Activated T-helper 17 cell treated with anti-CD3 and anti-CD28 coated beads, Interleukin-2, amount 50 U/mL, for 72 hours (primary cell): Measurements from ENCODE around the gene ADGRG3. TPM values are rescaled to one million over a fixed set of nuclear protein-coding genes. Genes with fewer than 3 reads are reported as not detected.

Experiments
- ATAC-seq: fragments of 150-1000 bp; cut with Tn5 transposase; replicated peaks from 2 replicates; pipeline ENCODE4 v1.10.0; 2021; ENCODE audit warnings: mild to moderate bottlenecking, moderate library complexity
- H3K27ac Mint-ChIP-seq: one replicate; pipeline ENCODE4 v1.8.0; 2022; ENCODE audit warnings: mixed read lengths
- H3K27me3 Mint-ChIP-seq: one replicate; pipeline ENCODE4 v1.8.0; 2022; ENCODE audit warnings: mixed read lengths
- H3K36me3 Mint-ChIP-seq: one replicate; pipeline ENCODE4 v1.8.0; 2022; ENCODE audit warnings: low read depth, mild to moderate bottlenecking, mixed read lengths
- H3K4me1 Mint-ChIP-seq: one replicate; pipeline ENCODE4 v1.8.0; 2022; ENCODE audit warnings: mixed read lengths
- H3K4me3 Mint-ChIP-seq: one replicate; pipeline ENCODE4 v1.8.0; 2022; ENCODE audit warnings: mild to moderate bottlenecking, mixed read lengths
- H3K9me3 Mint-ChIP-seq: one replicate; pipeline ENCODE4 v1.8.0; 2022; ENCODE audit warnings: mixed read lengths
- total RNA-seq, 2 donors: library from RNA; stranded (reverse); gene quantifications; one replicate each; pipeline ENCODE4 v1.2.3, GENCODE V29; 2022

ADGRG3 gene
- total RNA-seq, 2 donors from 2014 or later = not detected

- no peaks in the 10 kb centered on the region for H3K27me3 Mint-ChIP-seq
- no peak for ATAC-seq
- no peaks in the 10 kb centered on the region for H3K4me1 Mint-ChIP-seq
- H3K27ac Mint-ChIP-seq = no peak overlapping the region
- H3K4me3 Mint-ChIP-seq = no peak overlapping the region
- H3K9me3 Mint-ChIP-seq = no peaks in the 10 kb centered on the region
- H3K36me3 Mint-ChIP-seq = no peaks in the 10 kb centered on the region
These were observed 15.8 kb downstream of the ADGRG3 start for GRCh38 chr16:57683636-57684545.

DNA sequence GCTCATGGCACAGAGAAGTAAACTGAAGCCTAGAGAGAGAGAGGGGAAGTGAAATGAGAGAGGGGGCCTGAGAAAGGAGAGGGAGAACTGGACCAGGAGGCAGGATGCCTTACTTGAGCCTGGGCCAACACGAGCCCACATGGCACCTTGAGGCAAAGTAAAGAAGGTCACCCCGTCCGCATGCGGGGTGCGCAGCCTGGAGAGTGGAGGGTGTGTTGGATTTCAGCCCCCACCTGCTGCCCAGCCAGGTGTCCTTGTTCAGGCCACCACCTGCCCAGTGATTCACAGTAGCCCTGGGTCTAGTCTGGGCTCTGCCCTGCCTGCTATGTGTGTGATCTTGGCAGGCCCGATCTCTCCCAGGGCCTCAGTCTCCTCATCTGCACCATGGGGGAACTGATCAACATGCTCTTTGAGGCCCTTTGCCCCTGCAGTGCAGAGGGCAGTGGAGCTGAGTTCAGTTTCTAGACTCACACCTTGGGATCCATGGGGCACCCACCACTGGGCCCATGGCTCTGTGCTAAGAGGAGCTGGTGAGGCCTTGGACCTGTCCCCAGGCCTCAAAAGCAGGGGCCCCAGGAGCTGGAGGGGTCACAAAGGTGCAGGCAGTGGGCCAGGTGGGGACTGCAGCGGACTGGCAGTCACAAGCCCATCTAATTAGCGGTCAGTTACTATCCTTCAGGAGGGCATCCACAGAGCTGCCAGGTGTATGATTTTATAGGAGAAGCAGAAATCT, 16.7 kb downstream of the ADGRG3 start:
- ATAC-seq = no peak
- Mint-ChIP-seq H3K27me3 (no peaks in the 10 kb centered on the region), H3K36me3 (no peaks in the 10 kb centered on the region), H3K9me3 (no peaks in the 10 kb centered on the region), H3K4me3 (no peak overlapping the region), H3K4me1 (peaks cover 3% of the 10 kb centered on the region), H3K27ac (no peak overlapping the region)

DNA sequence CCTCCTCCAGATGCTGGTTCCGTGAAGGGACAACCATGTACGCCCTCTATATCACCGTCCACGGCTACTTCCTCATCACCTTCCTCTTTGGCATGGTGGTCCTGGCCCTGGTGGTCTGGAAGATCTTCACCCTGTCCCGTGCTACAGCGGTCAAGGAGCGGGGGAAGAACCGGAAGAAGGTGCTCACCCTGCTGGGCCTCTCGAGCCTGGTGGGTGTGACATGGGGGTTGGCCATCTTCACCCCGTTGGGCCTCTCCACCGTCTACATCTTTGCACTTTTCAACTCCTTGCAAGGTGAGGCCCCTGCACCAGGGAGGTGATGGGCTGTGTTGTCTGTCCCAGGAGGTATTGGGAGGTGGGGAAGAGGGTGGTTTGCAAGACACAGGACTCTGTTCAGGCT, 17.5 kb downstream of the ADGRG3 start:
- H3K9me3 Mint-ChIP-seq = no peaks in the 10 kb centered on the region
- no peak for ATAC-seq
- no peaks in the 10 kb centered on the region for H3K27me3 Mint-ChIP-seq
- peaks cover 3% of the 10 kb centered on the region for H3K4me1 Mint-ChIP-seq
- H3K4me3 Mint-ChIP-seq = no peak overlapping the region
- no peaks in the 10 kb centered on the region for H3K36me3 Mint-ChIP-seq
- no peak overlapping the region for H3K27ac Mint-ChIP-seq

GRCh38 chr16:57686577-57686976, 18.5 kb downstream of the ADGRG3 start:
- H3K27me3 Mint-ChIP-seq = no peaks in the 10 kb centered on the region
- ATAC-seq = no peak
- H3K4me3 Mint-ChIP-seq = no peak overlapping the region
- H3K36me3 Mint-ChIP-seq = no peaks in the 10 kb centered on the region
- no peak overlapping the region for H3K27ac Mint-ChIP-seq
- no peaks in the 10 kb centered on the region for H3K9me3 Mint-ChIP-seq
- peaks cover 3% of the 10 kb centered on the region for H3K4me1 Mint-ChIP-seq

- no peak overlapping the region for H3K27ac Mint-ChIP-seq
- peaks cover 2% of the 10 kb centered on the region for H3K27me3 Mint-ChIP-seq
- H3K36me3 Mint-ChIP-seq = no peaks in the 10 kb centered on the region
- H3K4me3 Mint-ChIP-seq = no peak overlapping the region
- ATAC-seq = no peak
- H3K4me1 Mint-ChIP-seq = peaks cover 3% of the 10 kb centered on the region
- H3K9me3 Mint-ChIP-seq = no peaks in the 10 kb centered on the region
These were observed 19.3 kb downstream of the ADGRG3 start for GRCh38 chr16:57687363-57687929.

DNA sequence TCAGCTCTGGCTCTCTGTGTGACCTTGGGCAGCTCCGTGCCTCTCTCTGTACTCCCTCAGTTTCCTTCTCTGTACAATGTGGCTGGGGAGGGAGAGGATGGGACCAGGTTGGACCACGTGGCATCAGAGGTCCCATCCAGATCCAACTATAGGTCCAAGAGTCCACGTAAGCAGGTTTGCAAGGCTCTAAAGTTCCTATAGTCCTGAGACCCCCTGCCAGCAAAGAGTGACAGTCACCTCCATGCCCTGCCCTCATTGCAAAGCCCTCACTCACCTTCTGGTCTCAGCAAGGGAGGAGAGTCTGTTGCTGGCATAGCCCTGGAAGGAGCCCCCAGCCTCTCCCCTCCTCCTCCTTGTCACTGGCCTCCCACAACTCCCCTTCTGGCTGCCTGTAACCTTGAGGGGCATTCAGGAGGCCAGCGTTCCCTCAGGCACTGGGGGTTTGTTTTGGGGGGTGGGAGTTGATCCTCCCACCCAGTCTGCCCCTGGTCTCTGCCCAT, 20.4 kb downstream of the ADGRG3 start:
- Mint-ChIP-seq H3K36me3 (no peaks in the 10 kb centered on the region), H3K27ac (no peak overlapping the region), H3K27me3 (peaks cover 2% of the 10 kb centered on the region), H3K4me1 (peaks cover 3% of the 10 kb centered on the region), H3K9me3 (no peaks in the 10 kb centered on the region), H3K4me3 (no peak overlapping the region)
- ATAC-seq = no peak

DNA sequence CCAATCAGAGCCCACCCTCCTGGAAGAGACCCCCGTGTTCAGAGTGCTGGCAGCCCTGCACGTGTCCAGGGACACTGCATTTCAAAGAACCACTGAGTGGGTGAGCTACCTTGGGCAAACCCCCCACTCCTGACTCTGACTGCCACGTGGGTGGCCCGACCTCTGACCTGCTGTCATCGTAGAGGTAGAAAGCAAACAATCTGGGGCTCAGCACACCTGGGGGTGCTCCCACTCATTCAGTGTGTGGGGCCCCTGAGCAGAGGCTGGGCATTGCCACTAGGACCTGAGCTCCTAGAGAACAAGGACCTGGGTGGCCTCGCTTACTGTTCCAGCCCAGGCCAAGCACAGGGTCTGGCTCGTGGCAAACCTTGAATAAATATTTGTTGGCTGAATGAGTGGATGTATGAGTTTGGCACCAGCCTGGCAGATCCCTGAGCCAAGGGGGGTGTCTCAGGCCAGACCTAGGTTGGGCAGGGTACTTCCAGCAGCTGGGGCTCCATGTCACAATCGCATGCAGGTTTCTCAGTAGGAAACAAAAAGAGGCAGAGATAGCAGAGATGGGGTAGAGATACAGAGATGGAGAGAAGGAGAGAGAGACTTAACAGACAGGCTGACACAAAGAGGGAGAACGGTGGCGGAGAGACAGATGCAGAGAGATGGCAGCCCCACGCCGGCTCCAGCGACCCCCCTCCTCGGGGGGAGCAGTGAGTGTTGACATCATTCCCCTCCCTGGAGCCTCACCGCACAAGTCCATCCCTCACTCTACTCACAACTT, 21.1 kb downstream of the ADGRG3 start:
- H3K4me1 Mint-ChIP-seq = peaks cover 3% of the 10 kb centered on the region
- no peaks in the 10 kb centered on the region for H3K9me3 Mint-ChIP-seq
- H3K36me3 Mint-ChIP-seq = no peaks in the 10 kb centered on the region
- peaks cover 2% of the 10 kb centered on the region for H3K27me3 Mint-ChIP-seq
- H3K4me3 Mint-ChIP-seq = peak overlapping the region; percentile 15
- ATAC-seq = no peak
- H3K27ac Mint-ChIP-seq = peak overlapping the region; percentile 68

DNA sequence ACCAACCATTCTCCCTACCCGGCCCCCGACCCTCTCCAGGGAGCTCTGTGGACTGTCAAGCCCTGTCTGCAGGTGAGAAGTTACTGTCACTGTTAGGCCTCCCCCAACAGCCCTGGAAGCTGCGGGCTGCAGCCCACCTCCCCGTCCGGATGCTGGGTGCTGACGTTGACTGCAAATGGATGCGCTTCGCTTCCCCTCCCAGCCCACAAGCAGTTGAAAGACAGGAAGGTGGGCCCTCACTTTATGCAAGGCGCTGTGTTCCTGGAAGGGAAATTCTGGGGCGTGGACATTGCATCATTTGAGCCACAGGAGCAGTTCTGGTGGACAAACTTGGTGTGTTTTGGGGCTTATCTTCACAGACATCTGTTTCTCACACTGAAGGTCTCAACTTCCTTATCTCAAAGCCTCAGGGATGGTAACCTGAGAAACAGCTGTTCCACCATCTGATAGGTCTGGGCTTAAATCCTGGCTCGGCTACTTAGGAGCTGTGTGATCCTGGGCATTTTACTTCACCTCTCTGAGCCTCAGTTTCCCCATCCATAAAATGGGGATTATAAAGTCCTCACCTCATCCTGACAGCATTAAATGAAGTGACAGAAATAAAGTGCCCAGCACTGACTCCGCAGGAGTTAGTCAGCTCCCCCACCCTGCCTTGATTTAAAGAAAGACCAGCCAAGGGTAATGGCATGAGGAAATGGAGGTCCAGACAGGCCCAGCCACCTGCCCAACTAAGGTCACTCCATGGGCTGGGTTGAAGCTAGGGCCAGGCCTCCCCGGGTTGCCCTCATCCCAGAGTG, 21.9 kb downstream of the ADGRG3 start:
- Mint-ChIP-seq H3K4me1 (peaks cover 8% of the 10 kb centered on the region), H3K9me3 (no peaks in the 10 kb centered on the region), H3K27ac (peak overlapping the region; percentile 68), H3K27me3 (peaks cover 7% of the 10 kb centered on the region), H3K4me3 (peak overlapping the region; percentile 15), H3K36me3 (no peaks in the 10 kb centered on the region)
- peak; percentile 29 for ATAC-seq

- peaks cover 7% of the 10 kb centered on the region for H3K27me3 Mint-ChIP-seq
- ATAC-seq = no peak
- H3K4me1 Mint-ChIP-seq = peaks cover 9% of the 10 kb centered on the region
- H3K36me3 Mint-ChIP-seq = no peaks in the 10 kb centered on the region
- H3K4me3 Mint-ChIP-seq = no peak overlapping the region
- no peak overlapping the region for H3K27ac Mint-ChIP-seq
- no peaks in the 10 kb centered on the region for H3K9me3 Mint-ChIP-seq
These were observed 22.8 kb downstream of the ADGRG3 start for GRCh38 chr16:57690782-57691471.

DNA sequence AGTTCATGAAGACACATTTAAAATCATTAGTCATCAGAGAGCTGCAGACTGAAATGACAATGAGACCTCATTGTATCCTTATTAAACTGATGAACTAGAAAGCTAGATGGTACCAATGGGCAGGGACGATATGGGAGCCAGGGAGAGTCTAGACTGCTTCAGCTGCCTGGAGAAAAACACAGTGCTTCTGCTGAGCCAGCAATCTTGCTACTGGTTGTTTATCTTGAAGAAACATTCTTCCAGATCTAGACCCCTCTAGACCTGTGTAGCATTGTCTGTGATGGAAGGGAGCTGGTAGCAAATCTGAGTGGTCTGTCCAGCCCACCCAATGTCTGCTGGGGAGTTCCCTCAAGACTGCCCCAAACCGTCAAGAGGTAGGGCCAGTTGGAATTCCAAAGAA, 24.5 kb downstream of the ADGRG3 start:
- Mint-ChIP-seq H3K27ac (no peak overlapping the region), H3K9me3 (no peaks in the 10 kb centered on the region), H3K4me1 (peaks cover 9% of the 10 kb centered on the region), H3K4me3 (no peak overlapping the region), H3K27me3 (peaks cover 7% of the 10 kb centered on the region), H3K36me3 (no peaks in the 10 kb centered on the region)
- no peak for ATAC-seq

DNA sequence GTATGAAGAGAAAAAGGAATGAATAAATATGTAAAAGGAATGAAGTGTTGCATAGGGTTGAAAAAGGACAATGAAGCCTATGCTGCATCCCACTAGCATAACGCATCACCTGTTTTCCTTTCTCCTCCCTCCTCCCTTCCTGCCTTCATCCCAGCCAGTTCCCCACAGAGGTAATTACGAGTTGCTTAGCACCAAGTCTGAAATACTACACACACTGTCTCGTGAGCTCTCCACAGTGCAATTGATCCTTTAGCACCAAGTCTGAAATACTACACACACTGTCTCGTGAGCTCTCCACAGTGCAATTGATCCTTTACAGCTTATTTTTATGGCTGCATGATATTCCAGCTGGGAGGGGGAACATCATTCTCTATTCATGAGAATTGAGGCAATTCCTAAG, 25.4 kb downstream of the ADGRG3 start:
- Mint-ChIP-seq H3K36me3 (no peaks in the 10 kb centered on the region), H3K4me1 (peaks cover 9% of the 10 kb centered on the region), H3K4me3 (no peak overlapping the region), H3K27ac (no peak overlapping the region), H3K9me3 (no peaks in the 10 kb centered on the region), H3K27me3 (peaks cover 7% of the 10 kb centered on the region)
- no peak for ATAC-seq

GRCh38 chr16:57694231-57694724, 26.2 kb downstream of the ADGRG3 start:
- H3K36me3 Mint-ChIP-seq = no peaks in the 10 kb centered on the region
- H3K27me3 Mint-ChIP-seq = peaks cover 7% of the 10 kb centered on the region
- no peak for ATAC-seq
- peaks cover 7% of the 10 kb centered on the region for H3K4me1 Mint-ChIP-seq
- peak overlapping the region; percentile 46 for H3K4me3 Mint-ChIP-seq
- H3K9me3 Mint-ChIP-seq = no peaks in the 10 kb centered on the region
- H3K27ac Mint-ChIP-seq = peak overlapping the region; percentile 80
